SK-N-DZ (cell line): Measurements from ENCODE around the gene PTDSS2.

Experiments used
- DNase-seq: peaks from one replicate; pipeline ENCODE4 v3.0.0-alpha.2; 2015; ENCODE audit warnings: low spot score
- small RNA-seq, 2 experiments: library from RNA; depleted of rRNA; stranded (forward); fragments of <200 nt; gene quantifications; one replicate each; pipeline ENCODE3, GENCODE V24; 2014

The PTDSS2 gene

GRCh38 chr11:530960-531831 is 81.1 kb downstream of the PTDSS2 start:
- DNase-seq: no peak

GRCh38 chr11:531919-532526 is 81.9 kb downstream of the PTDSS2 start:
- no peak for DNase-seq

- DNase-seq: no peak
Measured at GRCh38 chr11:532527-532985, 82.5 kb downstream of the PTDSS2 start.

GRCh38 chr11:532986-533585 is 83.0 kb downstream of the PTDSS2 start:
- no peak for DNase-seq

- DNase-seq: no peak
Measured at GRCh38 chr11:533586-534395, 83.7 kb downstream of the PTDSS2 start.

GRCh38 chr11:534396-535209 is 84.5 kb downstream of the PTDSS2 start:
- no peak for DNase-seq

- no peak for DNase-seq
Measured at GRCh38 chr11:535210-535518, 85.1 kb downstream of the PTDSS2 start.

- peak; percentile 90 for DNase-seq
Measured at GRCh38 chr11:535519-536454, 85.7 kb downstream of the PTDSS2 start, which contains the start of gene HRAS. Gene HRAS, minus strand, starts transcription at chr11:535576.

GRCh38 chr11:536841-537621 is 87.0 kb downstream of the PTDSS2 start, which contains the start of gene LRRC56:
Gene LRRC56, plus strand, starts transcription at chr11:537527. Its CDS starts 3,158 bp downstream, at chr11:540685.
- DNase-seq: no peak

- no peak for DNase-seq
Measured at GRCh38 chr11:537622-538430, 87.7 kb downstream of the PTDSS2 start.

GRCh38 chr11:538431-539051 is 88.5 kb downstream of the PTDSS2 start:
- no peak for DNase-seq

- DNase-seq: no peak
Measured at GRCh38 chr11:539971-540481, 89.9 kb downstream of the PTDSS2 start.

Small RNA genes lying within 50 kb of the gene (small RNA-seq; reads per million reads assigned to genes)
- 0 to 0.18 reads per million in 2 experiments for gene RN7SL838P
